T-helper 22 cell (primary cell): ENCODE measurements around the gene CCDC80.

Experiments used
- DNase-seq: peaks from one replicate; pipeline ENCODE4 v3.0.0-alpha.2; 2020; ENCODE audit warnings: low read depth

Gene CCDC80

GRCh38 chr3:112631257-112631656 is 9.7 kb downstream of the CCDC80 start:
- DNase-seq: no peak

- DNase-seq: no peak
Measured at GRCh38 chr3:112629425-112629824, 11.5 kb downstream of the CCDC80 start.

- no peak for DNase-seq
Measured at GRCh38 chr3:112627919-112628466, 12.9 kb downstream of the CCDC80 start.

GRCh38 chr3:112627419-112627818 is 13.5 kb downstream of the CCDC80 start:
- DNase-seq: no peak

- no peak for DNase-seq
Measured at GRCh38 chr3:112623717-112624116, 17.2 kb downstream of the CCDC80 start.

- DNase-seq: no peak
Measured at GRCh38 chr3:112623213-112623612, 17.7 kb downstream of the CCDC80 start.

GRCh38 chr3:112619295-112619694 is 21.6 kb downstream of the CCDC80 start:
- no peak for DNase-seq

GRCh38 chr3:112617285-112617684 is 23.7 kb downstream of the CCDC80 start:
- no peak for DNase-seq

- no peak for DNase-seq
Measured at GRCh38 chr3:112615989-112616731, 24.8 kb downstream of the CCDC80 start.

GRCh38 chr3:112611752-112612515 is 29.0 kb downstream of the CCDC80 start:
- no peak for DNase-seq

GRCh38 chr3:112610121-112610520 is 30.8 kb downstream of the CCDC80 start:
- no peak for DNase-seq

- DNase-seq: no peak
Measured at GRCh38 chr3:112607863-112608262, 33.1 kb downstream of the CCDC80 start.

GRCh38 chr3:112606098-112606497 is 34.8 kb downstream of the CCDC80 start:
- no peak for DNase-seq

GRCh38 chr3:112605285-112605684 is 35.7 kb downstream of the CCDC80 start:
- no peak for DNase-seq

GRCh38 chr3:112604536-112604935 is 36.4 kb downstream of the CCDC80 start:
- no peak for DNase-seq

GRCh38 chr3:112602217-112602838 is 38.6 kb downstream of the CCDC80 start:
- no peak for DNase-seq

GRCh38 chr3:112598731-112599130 is 42.2 kb downstream of the CCDC80 start:
- no peak for DNase-seq

- no peak for DNase-seq
Measured at GRCh38 chr3:112597945-112598344, 43.0 kb downstream of the CCDC80 start.

GRCh38 chr3:112594856-112595255 is 46.1 kb downstream of the CCDC80 start:
- DNase-seq: no peak

GRCh38 chr3:112593258-112593657 is 47.7 kb downstream of the CCDC80 start:
- DNase-seq: no peak

GRCh38 chr3:112587336-112587735 is 53.6 kb downstream of the CCDC80 start:
- no peak for DNase-seq

GRCh38 chr3:112585782-112586181 is 55.2 kb downstream of the CCDC80 start:
- DNase-seq: no peak

- DNase-seq: no peak
Measured at GRCh38 chr3:112583105-112583504, 57.8 kb downstream of the CCDC80 start.
